H9 (cell line): Measurements from ENCODE around the gene SYTL1. TPM values are rescaled to one million over a fixed set of nuclear protein-coding genes. Genes with fewer than 3 reads are reported as not detected.

Experiments
- DNase-seq: peaks from one replicate; pipeline ENCODE4 v3.0.0-alpha.2; 2017
- H2AFZ ChIP-seq: one replicate; pipeline ENCODE4 v1.6.1; 2013; ENCODE audit warnings: mild to moderate bottlenecking, low read length, control low read depth, moderate library complexity
- H2AK5ac ChIP-seq: 2 replicates; pipeline ENCODE4 v1.6.1; 2013; ENCODE audit warnings: low read length, control low read depth, mixed read lengths; ENCODE audit not compliant: insufficient read length
- H2BK120ac ChIP-seq: one replicate; pipeline ENCODE4 v1.6.1; 2013; ENCODE audit warnings: low read depth, mild to moderate bottlenecking, low read length, control low read depth, inconsistent platforms; ENCODE audit not compliant: poor library complexity, severe bottlenecking
- H2BK12ac ChIP-seq: 2 replicates; pipeline ENCODE4 v1.6.1; 2013; ENCODE audit warnings: low read length, control low read depth, mixed read lengths, low read depth; ENCODE audit not compliant: insufficient read length
- H2BK15ac ChIP-seq: 2 replicates; pipeline ENCODE4 v1.6.1; 2013; ENCODE audit warnings: low read depth, low read length, control low read depth
- H2BK20ac ChIP-seq: one replicate; pipeline ENCODE4 v1.6.1; 2013; ENCODE audit warnings: low read depth, mild to moderate bottlenecking, low read length, control low read depth, inconsistent platforms; ENCODE audit not compliant: poor library complexity, severe bottlenecking
- H2BK5ac ChIP-seq: 2 replicates; pipeline ENCODE4 v1.6.1; 2013; ENCODE audit warnings: low read length, control low read depth, mixed read lengths; ENCODE audit not compliant: insufficient read length
- H3K14ac ChIP-seq: 2 replicates; pipeline ENCODE4 v1.6.1; 2013; ENCODE audit warnings: low read length, control low read depth; ENCODE audit not compliant: insufficient read depth
- H3K18ac ChIP-seq: 2 replicates; pipeline ENCODE4 v1.6.1; 2013; ENCODE audit warnings: low read depth, mild to moderate bottlenecking, mixed read lengths, low read length, control low read depth; ENCODE audit not compliant: insufficient read length
- H3K23ac ChIP-seq: 2 replicates; pipeline ENCODE4 v1.6.1; 2013; ENCODE audit warnings: low read length, control low read depth, mixed read lengths, low read depth; ENCODE audit not compliant: insufficient read length
- H3K23me2 ChIP-seq: 2 replicates; pipeline ENCODE4 v1.6.1; 2013; ENCODE audit warnings: low read depth, mild to moderate bottlenecking, mixed read lengths, low read length, control low read depth; ENCODE audit not compliant: insufficient read length, poor library complexity, severe bottlenecking
- H3K27ac ChIP-seq: 2 replicates; pipeline ENCODE4 v1.5.1; 2013; ENCODE audit warnings: low read length, control low read depth, mixed read lengths, low read depth; ENCODE audit not compliant: insufficient read length
- H3K27me3 ChIP-seq: 2 replicates; pipeline ENCODE4 v1.6.1; 2013; ENCODE audit warnings: low read length, control low read depth, inconsistent platforms; ENCODE audit not compliant: insufficient read depth
- H3K4ac ChIP-seq: 2 replicates; pipeline ENCODE4 v1.6.1; 2013; ENCODE audit warnings: low read depth, mild to moderate bottlenecking, control low read depth, inconsistent platforms, low read length, moderate library complexity
- H3K4me1 ChIP-seq: 2 replicates; pipeline ENCODE4 v1.6.1; 2013; ENCODE audit warnings: low read length, control low read depth, inconsistent platforms; ENCODE audit not compliant: insufficient read depth
- H3K4me2 ChIP-seq: 2 replicates; pipeline ENCODE4 v1.6.1; 2013; ENCODE audit warnings: low read length, control low read depth, mixed read lengths; ENCODE audit not compliant: insufficient read length, insufficient read depth
- H3K56ac ChIP-seq: 2 replicates; pipeline ENCODE4 v1.6.1; 2013; ENCODE audit warnings: low read depth, mild to moderate bottlenecking, mixed read lengths, low read length, control low read depth; ENCODE audit not compliant: insufficient read length
- H3K79me1 ChIP-seq: 2 replicates; pipeline ENCODE4 v1.6.1; 2013; ENCODE audit warnings: low read depth, mild to moderate bottlenecking, moderate library complexity, low read length, control low read depth, inconsistent platforms; ENCODE audit not compliant: insufficient read depth, poor library complexity, severe bottlenecking
- H3K79me2 ChIP-seq: 2 replicates; pipeline ENCODE4 v1.6.1; 2013; ENCODE audit warnings: low read length, control low read depth, inconsistent platforms; ENCODE audit not compliant: insufficient read depth
- H3K9ac ChIP-seq: 2 replicates; pipeline ENCODE4 v1.6.1; 2013; ENCODE audit warnings: low read length, control low read depth, mixed read lengths; ENCODE audit not compliant: insufficient read length; ENCODE audit errors: extremely low read depth
- H3K9me3 ChIP-seq: one replicate; pipeline ENCODE4 v1.6.1; 2013; ENCODE audit warnings: low read depth, low read length, inconsistent platforms; ENCODE audit not compliant: control insufficient read depth
- H3T11ph ChIP-seq: one replicate; pipeline ENCODE4 v1.6.1; 2013; ENCODE audit warnings: mild to moderate bottlenecking, low read length, control low read depth, inconsistent platforms
- H4K20me1 ChIP-seq: one replicate; pipeline ENCODE4 v1.6.1; 2013; ENCODE audit not compliant: control insufficient read depth, insufficient read length, insufficient read depth
- H4K5ac ChIP-seq: 2 replicates; pipeline ENCODE4 v1.6.1; 2013; ENCODE audit warnings: low read depth, mild to moderate bottlenecking, mixed read lengths, low read length, control low read depth; ENCODE audit not compliant: insufficient read length
- H4K8ac ChIP-seq: replicated peaks from 2 replicates; pipeline ENCODE4 v1.6.1; 2013; ENCODE audit warnings: low read length, control low read depth, mixed read lengths, low read depth; ENCODE audit not compliant: insufficient read length
- H4K91ac ChIP-seq: 2 replicates; pipeline ENCODE4 v1.6.1; 2013; ENCODE audit warnings: low read depth, mild to moderate bottlenecking, moderate library complexity, mixed read lengths, low read length, control low read depth; ENCODE audit not compliant: insufficient read length
- H3K27ac Mint-ChIP-seq, 3 experiments: 2 replicates in 2 of 3; 3 replicates in 1 of 3; pipeline ENCODE4 v1.8.0; 2020 to 2021; ENCODE audit warnings: mixed read lengths in 3 of 3, mild to moderate bottlenecking in 1 of 3, moderate library complexity in 1 of 3
- H3K27me3 Mint-ChIP-seq: 2 replicates; pipeline ENCODE4 v1.8.0; 2021; ENCODE audit warnings: low read depth, mild to moderate bottlenecking, moderate library complexity, mixed read lengths
- H3K36me3 Mint-ChIP-seq, 3 experiments: 2 replicates in 2 of 3; 3 replicates in 1 of 3; pipeline ENCODE4 v1.8.0; 2020 to 2021; ENCODE audit warnings: low read depth in 3 of 3, mixed read lengths in 3 of 3; ENCODE audit not compliant: insufficient read depth in 1 of 3
- H3K4me1 Mint-ChIP-seq, 2 experiments: 2 replicates each; pipeline ENCODE4 v1.8.0; 2020; ENCODE audit warnings: mixed read lengths in 2 of 2
- H3K4me3 Mint-ChIP-seq, 2 experiments: 2 replicates in 1 of 2; 3 replicates in 1 of 2; pipeline ENCODE4 v1.8.0; 2020 to 2021; ENCODE audit warnings: mild to moderate bottlenecking in 2 of 2, mixed read lengths in 2 of 2, moderate library complexity in 1 of 2
- H3K9me3 Mint-ChIP-seq, 2 experiments: 2 replicates in 1 of 2; 3 replicates in 1 of 2; pipeline ENCODE4 v1.8.0; 2020; ENCODE audit warnings: mild to moderate bottlenecking in 2 of 2, mixed read lengths in 2 of 2, moderate library complexity in 1 of 2
- WGBS: extraction: QIAGEN DNeasy Blood & Tissue Kit; methylation state at CpG from one replicate; pipeline ENCODE4 v1.1.7; 2013; ENCODE audit warnings: missing lambda C conversion rate, low lambda C conversion rate, mixed read lengths; ENCODE audit not compliant: insufficient read length; ENCODE audit errors: extremely low coverage; 5-methylcytosine and 5-hydroxymethylcytosine counted together
- total RNA-seq: library from RNA; stranded (reverse); gene quantifications from 2 replicates; pipeline ENCODE4 v1.2.1, GENCODE V29; 2021
- TF ChIP-seq, protein P1 (sequence below): fragments of 200-600 bp; sonication (generic); conservative IDR thresholded peaks from 3 replicates; pipeline ENCODE4 v1.8.0; 2021; ENCODE audit warnings: antibody characterized with exemption, mild to moderate bottlenecking

The SYTL1 gene
- total RNA-seq, 1 experiment from 2014 or later = 12.0 TPM

DNA sequence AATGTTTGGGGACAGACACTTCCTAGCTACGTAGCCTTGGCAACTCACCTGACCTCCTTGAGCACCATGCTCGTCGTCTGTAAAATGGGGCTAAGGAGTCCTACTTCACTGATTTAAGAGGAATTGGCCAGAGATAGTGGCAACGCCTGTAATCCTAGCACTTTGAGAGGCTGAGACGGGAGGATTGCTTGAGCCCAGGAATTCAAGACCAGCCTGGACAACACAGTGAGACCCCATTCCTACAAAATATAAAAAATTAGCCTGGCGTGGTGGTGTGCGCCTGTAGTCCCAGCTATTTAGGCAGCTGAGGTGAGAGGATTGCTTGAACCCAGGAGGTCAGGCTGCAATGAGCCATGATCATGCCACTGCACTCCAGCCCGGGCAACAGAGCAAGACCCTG lies 4.5 kb downstream of the SYTL1 start:
- WGBS = no CpG with 5 or more reads among the region's 8 CpGs
- Histone ChIP-seq H3K79me2 (no peaks in the 10 kb centered on the region; the same call in 1 of the 2 replicates), H2BK120ac (no peak overlapping the region), H2BK20ac (no peak overlapping the region), H4K91ac (no peak overlapping the region), H4K5ac (no peak overlapping the region), H3K79me1 (no peaks in the 10 kb centered on the region), H4K20me1 (peaks cover 4% of the 10 kb centered on the region), H2AFZ (no peak overlapping the region), H3K23ac (no peak overlapping the region), H3K18ac (no peak overlapping the region), H3K9me3 (no peaks in the 10 kb centered on the region), H3K4me2 (no peak overlapping the region), H2AK5ac (no peak overlapping the region), H3K23me2 (peaks cover 19% of the 10 kb centered on the region), H3K4ac (no peak overlapping the region), H3K4me1 (no peaks in the 10 kb centered on the region; the same call in 1 of the 2 replicates), H3K27me3 (no peaks in the 10 kb centered on the region), H2BK5ac (no peak overlapping the region), H3T11ph (no peak overlapping the region), H3K9ac (no peak overlapping the region), H3K14ac (no peak overlapping the region), H4K8ac (no peak overlapping the region), H3K27ac (no peak overlapping the region), H3K56ac (no peak overlapping the region), H2BK15ac (no peak overlapping the region), H2BK12ac (no peak overlapping the region)
- DNase-seq = no peak
- H3K27ac Mint-ChIP-seq = peak overlapping the region in 1 of 3 experiments; percentile 1; a peak in 1 of 7 replicates
- H3K4me1 Mint-ChIP-seq = peaks cover 30 to 32% of the 10 kb centered on the region in 2 experiments
- no peaks in the 10 kb centered on the region for H3K9me3 Mint-ChIP-seq
- H3K4me3 Mint-ChIP-seq = no peak overlapping the region
- TF ChIP-seq, protein P1, sequence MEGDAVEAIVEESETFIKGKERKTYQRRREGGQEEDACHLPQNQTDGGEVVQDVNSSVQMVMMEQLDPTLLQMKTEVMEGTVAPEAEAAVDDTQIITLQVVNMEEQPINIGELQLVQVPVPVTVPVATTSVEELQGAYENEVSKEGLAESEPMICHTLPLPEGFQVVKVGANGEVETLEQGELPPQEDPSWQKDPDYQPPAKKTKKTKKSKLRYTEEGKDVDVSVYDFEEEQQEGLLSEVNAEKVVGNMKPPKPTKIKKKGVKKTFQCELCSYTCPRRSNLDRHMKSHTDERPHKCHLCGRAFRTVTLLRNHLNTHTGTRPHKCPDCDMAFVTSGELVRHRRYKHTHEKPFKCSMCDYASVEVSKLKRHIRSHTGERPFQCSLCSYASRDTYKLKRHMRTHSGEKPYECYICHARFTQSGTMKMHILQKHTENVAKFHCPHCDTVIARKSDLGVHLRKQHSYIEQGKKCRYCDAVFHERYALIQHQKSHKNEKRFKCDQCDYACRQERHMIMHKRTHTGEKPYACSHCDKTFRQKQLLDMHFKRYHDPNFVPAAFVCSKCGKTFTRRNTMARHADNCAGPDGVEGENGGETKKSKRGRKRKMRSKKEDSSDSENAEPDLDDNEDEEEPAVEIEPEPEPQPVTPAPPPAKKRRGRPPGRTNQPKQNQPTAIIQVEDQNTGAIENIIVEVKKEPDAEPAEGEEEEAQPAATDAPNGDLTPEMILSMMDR = no peak
- H3K36me3 Mint-ChIP-seq = peaks cover 5 to 18% (median 12%) of the 10 kb centered on the region in 3 experiments; a peak in 5 of 7 replicates
- peaks cover 16% of the 10 kb centered on the region for H3K27me3 Mint-ChIP-seq
